SK-N-SH (cell line): Measurements from ENCODE around the gene SLC35A3. TPM values are rescaled to one million over a fixed set of nuclear protein-coding genes. Genes with fewer than 3 reads are reported as not detected.

Experiments used
- CTCF ChIA-PET: fragments of 300-600, 350-600 bp; formaldehyde crosslinking; extraction: SDS; loops from one replicate; lab custom pipeline; 2021; lab: Yijun Ruan, JAX
- POLR2A ChIA-PET: fragments of 350-600 bp; sonication (Branson Sonifier 250); formaldehyde crosslinking; extraction: SDS; loops from one replicate; lab custom pipeline; 2020; ENCODE audit warnings: antibody characterized with exemption, inconsistent platforms; lab: Yijun Ruan, JAX
- DNase-seq: peaks from one replicate; pipeline ENCODE4 v3.0.0; 2012
- H2AFZ ChIP-seq: fragments of 200-600 bp; sonication (generic); 2 replicates; pipeline ENCODE4 v1.8.1; 2016; ENCODE audit warnings: antibody characterized with exemption, mild to moderate bottlenecking, low read depth
- H3F3A ChIP-seq: fragments of 200-600 bp; sonication (generic); replicated peaks from 2 replicates; pipeline ENCODE3; 2016; ENCODE audit warnings: antibody characterized with exemption, mild to moderate bottlenecking; ENCODE audit not compliant: insufficient read depth
- H3K27ac ChIP-seq, 2 experiments: fragments of 200-500 bp in 1 of 2; fragments of 200-600 bp in 1 of 2; sonication (Bioruptor generic) in 1 of 2; sonication (generic), shearing (Covaris generic) in 1 of 2; 2 replicates each; pipeline versions ENCODE4 v1.5.1 to v1.6.1; 2014 to 2016; ENCODE audit warnings: low read depth in 2 of 2, inconsistent platforms in 1 of 2, low read length in 1 of 2, mild to moderate bottlenecking in 1 of 2, mixed read lengths in 1 of 2
- H3K27me3 ChIP-seq: fragments of 200-600 bp; sonication (generic), shearing (Covaris generic); 2 replicates; pipeline ENCODE4 v1.6.1; 2016; ENCODE audit warnings: mixed run types; ENCODE audit not compliant: insufficient read depth
- H3K36me3 ChIP-seq, 2 experiments: fragments of 200-500 bp in 1 of 2; fragments of 200-600 bp in 1 of 2; sonication (Bioruptor generic) in 1 of 2; sonication (generic) in 1 of 2; replicated peaks in 1 of 2; 2 replicates each; pipeline versions ENCODE3 to v1.5.1; 2014 to 2016; ENCODE audit warnings: low read length in 1 of 2, mild to moderate bottlenecking in 1 of 2; ENCODE audit not compliant: insufficient read depth in 2 of 2, control insufficient read depth in 1 of 2
- H3K4me1 ChIP-seq, 2 experiments: fragments of 200-500 bp in 1 of 2; fragments of 200-600 bp in 1 of 2; sonication (Bioruptor generic) in 1 of 2; sonication (generic), shearing (Covaris generic) in 1 of 2; 2 replicates each; pipeline versions ENCODE4 v1.5.1 to v1.6.1; 2014 to 2016; ENCODE audit warnings: low read depth in 1 of 2, low read length in 1 of 2, mixed run types in 1 of 2; ENCODE audit not compliant: insufficient read depth in 2 of 2, control insufficient read depth in 1 of 2
- H3K4me2 ChIP-seq: fragments of 200-600 bp; sonication (generic), shearing (Covaris generic); 2 replicates; pipeline ENCODE4 v1.6.1; 2017; ENCODE audit warnings: mixed run types
- H3K4me3 ChIP-seq, 2 experiments: fragments of 200-500 bp in 1 of 2; fragments of 200-600 bp in 1 of 2; sonication (Bioruptor generic) in 1 of 2; sonication (generic), shearing (Covaris generic) in 1 of 2; 2 replicates each; pipeline versions ENCODE4 v1.5.1 to v1.8.1; 2014 to 2016; ENCODE audit warnings: low read depth in 2 of 2, inconsistent platforms in 1 of 2, low read length in 1 of 2, mild to moderate bottlenecking in 1 of 2, mixed read lengths in 1 of 2, moderate library complexity in 1 of 2
- H3K79me2 ChIP-seq: fragments of 200-600 bp; sonication (generic); 2 replicates; pipeline ENCODE4 v1.8.1; 2017; ENCODE audit warnings: mild to moderate bottlenecking; ENCODE audit not compliant: insufficient read depth
- H3K9ac ChIP-seq: fragments of 200-600 bp; sonication (generic); 2 replicates; pipeline ENCODE4 v1.6.1; 2017; ENCODE audit warnings: mixed run types
- H3K9me2 ChIP-seq: fragments of 200-600 bp; sonication (generic); 2 replicates; pipeline ENCODE4 v1.6.1; 2017; ENCODE audit warnings: mixed run types
- H3K9me3 ChIP-seq: fragments of 200-600 bp; sonication (generic); 2 replicates; pipeline ENCODE4 v1.6.1; 2017; ENCODE audit warnings: mixed run types, mild to moderate bottlenecking, moderate library complexity
- H4K20me1 ChIP-seq: fragments of 200-600 bp; sonication (generic); 2 replicates; pipeline ENCODE4 v1.6.1; 2017; ENCODE audit warnings: mild to moderate bottlenecking, mixed run types; ENCODE audit not compliant: insufficient read depth
- FOXM1 ChIP-seq: IDR thresholded peaks from 2 replicates; pipeline ENCODE4 v1.4.0; 2012; ENCODE audit warnings: low read depth, mild to moderate bottlenecking
- GATA2 ChIP-seq: sonication (generic); formaldehyde crosslinking; IDR thresholded peaks from 2 replicates; pipeline ENCODE4 v1.5.0; 2020; ENCODE audit warnings: mild to moderate bottlenecking, missing genetic modification reagents
- MEF2A ChIP-seq: IDR thresholded peaks from 2 replicates; pipeline ENCODE4 v1.4.0; 2012; ENCODE audit warnings: low read depth, borderline replicate concordance
- NFIC ChIP-seq: IDR thresholded peaks from 2 replicates; pipeline ENCODE4 v1.4.0; 2012; ENCODE audit warnings: borderline replicate concordance
- RAD21 ChIP-seq: IDR thresholded peaks from 2 replicates; pipeline ENCODE4 v1.6.1; 2012; ENCODE audit warnings: mild to moderate bottlenecking, low read length
- RFX5 ChIP-seq: IDR thresholded peaks from 2 replicates; pipeline ENCODE4 v1.6.1; 2012; ENCODE audit warnings: mild to moderate bottlenecking, improper control_type of control experiment, low read length
- SMC3 ChIP-seq: IDR thresholded peaks from 2 replicates; pipeline ENCODE4 v1.6.1; 2012; ENCODE audit warnings: low read depth, low read length, improper control_type of control experiment
- TAF1 ChIP-seq: IDR thresholded peaks from 2 replicates; pipeline ENCODE4 v1.6.1; 2012; ENCODE audit warnings: low read depth, mild to moderate bottlenecking, low read length, moderate library complexity, borderline replicate concordance
- TCF12 ChIP-seq: IDR thresholded peaks from 2 replicates; pipeline ENCODE4 v1.4.0; 2012
- TEAD4 ChIP-seq: IDR thresholded peaks from 2 replicates; pipeline ENCODE4 v1.4.0; 2012; ENCODE audit warnings: mild to moderate bottlenecking, borderline replicate concordance; ENCODE audit not compliant: insufficient read depth
- WGBS: methylation state at CpG from one replicate; pipeline ENCODE4 v1.1.6; 2017; ENCODE audit warnings: low lambda C conversion rate; 5-methylcytosine and 5-hydroxymethylcytosine counted together
- polyA plus RNA-seq, 3 experiments: library from polyadenylated mRNA; depleted of rRNA; stranded (reverse); fragments of >200 nt; gene quantifications; 2 replicates each; pipeline ENCODE4 v1.2.3, GENCODE V29; 2012
- TF ChIP-seq, protein P1 (sequence below): IDR thresholded peaks from 2 replicates; pipeline ENCODE4 v1.4.0; 2012; ENCODE audit warnings: low read depth, borderline replicate concordance
- TF ChIP-seq, protein P2 (sequence below): IDR thresholded peaks from 2 replicates; pipeline ENCODE4; 2012
- TF ChIP-seq, protein P3 (sequence below): fragments of 150-350 bp; IDR thresholded peaks from 2 replicates; pipeline ENCODE4 v1.6.1; 2016; ENCODE audit warnings: mild to moderate bottlenecking, low read depth, low read length
- TF ChIP-seq, protein P4 (sequence below): fragments of 200-600 bp; sonication (generic); IDR thresholded peaks from 2 replicates; pipeline ENCODE4 v1.6.1; 2017; ENCODE audit warnings: antibody characterized with exemption, mild to moderate bottlenecking, moderate library complexity
- TF ChIP-seq, protein P5 (sequence below): IDR thresholded peaks from 2 replicates; pipeline ENCODE4 v1.4.0; 2012; ENCODE audit warnings: low read depth, borderline replicate concordance
- TF ChIP-seq, protein P6 (sequence below): IDR thresholded peaks from 2 replicates; pipeline ENCODE4 v1.4.0; 2012; ENCODE audit warnings: low read depth

The SLC35A3 gene
- polyA plus RNA-seq, 1 of the 3 experiments (the other 2 are of a cell fraction), result 5.7 TPM

DNA sequence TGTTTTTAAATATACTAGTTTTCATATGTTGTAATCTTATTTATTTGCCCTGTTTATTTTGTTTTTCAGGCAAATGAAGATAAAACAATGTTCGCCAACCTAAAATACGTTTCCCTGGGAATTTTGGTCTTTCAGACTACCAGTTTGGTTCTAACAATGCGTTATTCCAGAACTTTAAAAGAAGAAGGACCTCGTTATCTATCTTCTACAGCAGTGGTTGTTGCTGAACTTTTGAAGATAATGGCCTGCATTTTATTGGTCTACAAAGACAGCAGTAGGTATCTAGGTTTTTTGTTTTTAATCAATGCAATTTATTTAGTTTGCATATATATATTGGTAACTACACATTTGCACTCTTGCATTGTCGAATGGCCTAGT lies 23.7 kb downstream of the SLC35A3 start (continued):
- TF ChIP-seq, protein P1, sequence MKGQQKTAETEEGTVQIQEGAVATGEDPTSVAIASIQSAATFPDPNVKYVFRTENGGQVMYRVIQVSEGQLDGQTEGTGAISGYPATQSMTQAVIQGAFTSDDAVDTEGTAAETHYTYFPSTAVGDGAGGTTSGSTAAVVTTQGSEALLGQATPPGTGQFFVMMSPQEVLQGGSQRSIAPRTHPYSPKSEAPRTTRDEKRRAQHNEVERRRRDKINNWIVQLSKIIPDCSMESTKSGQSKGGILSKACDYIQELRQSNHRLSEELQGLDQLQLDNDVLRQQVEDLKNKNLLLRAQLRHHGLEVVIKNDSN, result no peak
- TF ChIP-seq TAF1 (no peak), RFX5 (no peak), TCF12 (no peak), GATA2 (no peak)

DNA sequence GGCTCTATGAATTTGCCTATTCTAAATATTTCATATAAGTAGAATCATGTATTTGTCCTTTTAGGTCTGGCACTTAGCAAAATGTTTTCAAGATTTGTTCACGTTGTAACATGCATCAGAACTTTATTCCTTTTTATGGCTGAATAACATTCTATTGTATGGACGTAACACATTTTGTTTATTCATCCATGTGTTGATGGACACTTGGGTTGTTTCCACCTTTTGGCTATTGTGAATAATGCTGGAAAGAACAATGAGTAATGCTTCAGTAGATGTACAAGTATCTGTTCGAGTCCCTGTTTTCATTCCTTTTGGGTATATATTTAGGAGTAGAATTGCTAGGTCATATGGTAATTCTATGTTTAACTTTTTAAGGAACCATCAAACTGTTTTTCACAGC lies 24.7 kb downstream of the SLC35A3 start:
- POLR2A ChIA-PET, result no interaction called here
- WGBS, result 95% methylated on average over 3 of the region's 3 CpGs
- no peak for DNase-seq
- Histone ChIP-seq H3K4me1 (no peaks in the 10 kb centered on the region; a peak in 1 of 4 replicates), H3K36me3 (peaks cover 15 to 58% of the 10 kb centered on the region in 2 experiments), H4K20me1 (no peaks in the 10 kb centered on the region), H3K79me2 (peaks cover 36% of the 10 kb centered on the region), H3K9ac (no peak overlapping the region), H3K9me3 (peaks cover 22% of the 10 kb centered on the region), H3K4me2 (no peak overlapping the region), H3K27ac (no peak overlapping the region), H2AFZ (no peak overlapping the region), H3F3A (peaks cover 5% of the 10 kb centered on the region), H3K4me3 (no peak overlapping the region), H3K9me2 (no peaks in the 10 kb centered on the region), H3K27me3 (no peaks in the 10 kb centered on the region)
- TF ChIP-seq, protein P2, sequence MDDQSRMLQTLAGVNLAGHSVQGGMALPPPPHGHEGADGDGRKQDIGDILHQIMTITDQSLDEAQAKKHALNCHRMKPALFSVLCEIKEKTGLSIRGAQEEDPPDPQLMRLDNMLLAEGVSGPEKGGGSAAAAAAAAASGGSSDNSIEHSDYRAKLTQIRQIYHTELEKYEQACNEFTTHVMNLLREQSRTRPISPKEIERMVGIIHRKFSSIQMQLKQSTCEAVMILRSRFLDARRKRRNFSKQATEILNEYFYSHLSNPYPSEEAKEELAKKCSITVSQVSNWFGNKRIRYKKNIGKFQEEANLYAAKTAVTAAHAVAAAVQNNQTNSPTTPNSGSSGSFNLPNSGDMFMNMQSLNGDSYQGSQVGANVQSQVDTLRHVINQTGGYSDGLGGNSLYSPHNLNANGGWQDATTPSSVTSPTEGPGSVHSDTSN, result no peak
- TF ChIP-seq NFIC (no peak), TAF1 (no peak), GATA2 (no peak), MEF2A (no peak), FOXM1 (no peak), SMC3 (no peak), RAD21 (no peak), TEAD4 (no peak)
- TF ChIP-seq, protein P3, sequence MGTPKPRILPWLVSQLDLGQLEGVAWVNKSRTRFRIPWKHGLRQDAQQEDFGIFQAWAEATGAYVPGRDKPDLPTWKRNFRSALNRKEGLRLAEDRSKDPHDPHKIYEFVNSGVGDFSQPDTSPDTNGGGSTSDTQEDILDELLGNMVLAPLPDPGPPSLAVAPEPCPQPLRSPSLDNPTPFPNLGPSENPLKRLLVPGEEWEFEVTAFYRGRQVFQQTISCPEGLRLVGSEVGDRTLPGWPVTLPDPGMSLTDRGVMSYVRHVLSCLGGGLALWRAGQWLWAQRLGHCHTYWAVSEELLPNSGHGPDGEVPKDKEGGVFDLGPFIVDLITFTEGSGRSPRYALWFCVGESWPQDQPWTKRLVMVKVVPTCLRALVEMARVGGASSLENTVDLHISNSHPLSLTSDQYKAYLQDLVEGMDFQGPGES, result no peak
- TF ChIP-seq, protein P4, sequence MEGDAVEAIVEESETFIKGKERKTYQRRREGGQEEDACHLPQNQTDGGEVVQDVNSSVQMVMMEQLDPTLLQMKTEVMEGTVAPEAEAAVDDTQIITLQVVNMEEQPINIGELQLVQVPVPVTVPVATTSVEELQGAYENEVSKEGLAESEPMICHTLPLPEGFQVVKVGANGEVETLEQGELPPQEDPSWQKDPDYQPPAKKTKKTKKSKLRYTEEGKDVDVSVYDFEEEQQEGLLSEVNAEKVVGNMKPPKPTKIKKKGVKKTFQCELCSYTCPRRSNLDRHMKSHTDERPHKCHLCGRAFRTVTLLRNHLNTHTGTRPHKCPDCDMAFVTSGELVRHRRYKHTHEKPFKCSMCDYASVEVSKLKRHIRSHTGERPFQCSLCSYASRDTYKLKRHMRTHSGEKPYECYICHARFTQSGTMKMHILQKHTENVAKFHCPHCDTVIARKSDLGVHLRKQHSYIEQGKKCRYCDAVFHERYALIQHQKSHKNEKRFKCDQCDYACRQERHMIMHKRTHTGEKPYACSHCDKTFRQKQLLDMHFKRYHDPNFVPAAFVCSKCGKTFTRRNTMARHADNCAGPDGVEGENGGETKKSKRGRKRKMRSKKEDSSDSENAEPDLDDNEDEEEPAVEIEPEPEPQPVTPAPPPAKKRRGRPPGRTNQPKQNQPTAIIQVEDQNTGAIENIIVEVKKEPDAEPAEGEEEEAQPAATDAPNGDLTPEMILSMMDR, result no peak
- TF ChIP-seq, protein P5, sequence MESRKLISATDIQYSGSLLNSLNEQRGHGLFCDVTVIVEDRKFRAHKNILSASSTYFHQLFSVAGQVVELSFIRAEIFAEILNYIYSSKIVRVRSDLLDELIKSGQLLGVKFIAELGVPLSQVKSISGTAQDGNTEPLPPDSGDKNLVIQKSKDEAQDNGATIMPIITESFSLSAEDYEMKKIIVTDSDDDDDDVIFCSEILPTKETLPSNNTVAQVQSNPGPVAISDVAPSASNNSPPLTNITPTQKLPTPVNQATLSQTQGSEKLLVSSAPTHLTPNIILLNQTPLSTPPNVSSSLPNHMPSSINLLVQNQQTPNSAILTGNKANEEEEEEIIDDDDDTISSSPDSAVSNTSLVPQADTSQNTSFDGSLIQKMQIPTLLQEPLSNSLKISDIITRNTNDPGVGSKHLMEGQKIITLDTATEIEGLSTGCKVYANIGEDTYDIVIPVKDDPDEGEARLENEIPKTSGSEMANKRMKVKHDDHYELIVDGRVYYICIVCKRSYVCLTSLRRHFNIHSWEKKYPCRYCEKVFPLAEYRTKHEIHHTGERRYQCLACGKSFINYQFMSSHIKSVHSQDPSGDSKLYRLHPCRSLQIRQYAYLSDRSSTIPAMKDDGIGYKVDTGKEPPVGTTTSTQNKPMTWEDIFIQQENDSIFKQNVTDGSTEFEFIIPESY, result no peak
- TF ChIP-seq, protein P6, sequence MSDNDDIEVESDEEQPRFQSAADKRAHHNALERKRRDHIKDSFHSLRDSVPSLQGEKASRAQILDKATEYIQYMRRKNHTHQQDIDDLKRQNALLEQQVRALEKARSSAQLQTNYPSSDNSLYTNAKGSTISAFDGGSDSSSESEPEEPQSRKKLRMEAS, result no peak
- CTCF ChIA-PET, result no interaction called here
